CD4-positive, alpha-beta T cell treated with Interleukin-15 for 1 hour (primary cell): ENCODE results near the gene PCDHA2.
"Not testable (repeated sequence)": the region's sequence is repeated elsewhere in the genome, so short reads cannot be mapped to it uniquely, and the experiment has no call there.

Source experiments
- DNase-seq: peaks from one replicate; pipeline ENCODE4 v3.0.0-alpha.2; 2020

Gene PCDHA2

DNA sequence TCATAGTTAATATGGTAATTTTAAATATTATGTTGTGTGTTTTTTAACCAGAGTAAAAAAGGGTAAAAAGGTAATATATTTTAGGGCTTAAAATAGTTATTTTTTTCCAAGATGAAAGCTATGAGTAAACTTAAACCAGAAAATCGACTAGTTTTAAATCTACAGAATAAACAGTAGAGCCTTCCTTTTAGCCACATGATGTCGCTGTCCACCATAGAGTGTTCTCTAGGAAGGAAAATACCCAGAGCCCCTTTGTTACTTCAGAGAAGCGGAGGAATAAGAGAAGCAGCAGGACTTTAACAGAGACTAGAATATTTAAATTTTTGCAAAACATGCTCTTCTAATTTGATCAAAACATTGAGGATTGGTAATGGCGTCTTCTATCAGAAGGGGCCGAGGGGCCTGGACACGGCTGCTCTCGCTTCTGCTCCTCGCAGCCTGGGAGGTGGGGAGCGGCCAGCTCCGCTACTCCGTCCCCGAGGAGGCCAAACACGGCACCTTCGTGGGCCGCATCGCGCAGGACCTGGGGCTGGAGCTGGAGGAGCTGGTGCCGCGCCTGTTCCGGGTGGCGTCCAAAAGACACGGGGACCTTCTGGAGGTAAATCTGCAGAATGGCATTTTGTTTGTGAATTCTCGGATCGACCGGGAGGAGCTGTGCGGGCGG is at the start of gene PCDHA2:
PCDHA2 (plus strand) TSS at position 258 of the 664 bp plus-strand sequence.
- DNase-seq = no peak

DNA sequence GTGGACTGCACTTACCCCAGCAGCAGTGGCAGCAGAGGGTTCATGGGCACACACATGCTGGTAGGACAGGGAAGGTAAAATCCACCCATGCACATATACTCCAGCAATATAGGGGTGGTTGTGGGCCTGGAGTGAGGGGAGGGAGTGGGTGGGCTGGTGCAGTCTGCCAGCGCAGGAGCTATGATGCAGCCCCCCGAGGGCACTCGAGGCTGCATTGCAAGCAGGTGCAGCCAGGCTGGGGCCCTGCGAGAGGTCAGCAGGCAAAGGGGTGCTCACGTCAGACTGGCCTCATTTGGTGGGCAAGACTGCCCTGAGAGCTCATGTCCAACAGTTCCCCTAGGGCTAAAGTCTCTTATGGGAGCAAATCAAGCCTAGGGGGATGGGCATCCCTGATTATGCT is 41.1 kb upstream of the PCDHA2 start:
- DNase-seq = no peak

GRCh38 chr5:140764177-140764973 is 30.3 kb upstream of the PCDHA2 start:
- no peak for DNase-seq

- no peak for DNase-seq
Observed at GRCh38 chr5:140767444-140767843, 27.2 kb upstream of the PCDHA2 start.

- DNase-seq = no peak
Observed at GRCh38 chr5:140780512-140780911, 14.1 kb upstream of the PCDHA2 start.

DNA sequence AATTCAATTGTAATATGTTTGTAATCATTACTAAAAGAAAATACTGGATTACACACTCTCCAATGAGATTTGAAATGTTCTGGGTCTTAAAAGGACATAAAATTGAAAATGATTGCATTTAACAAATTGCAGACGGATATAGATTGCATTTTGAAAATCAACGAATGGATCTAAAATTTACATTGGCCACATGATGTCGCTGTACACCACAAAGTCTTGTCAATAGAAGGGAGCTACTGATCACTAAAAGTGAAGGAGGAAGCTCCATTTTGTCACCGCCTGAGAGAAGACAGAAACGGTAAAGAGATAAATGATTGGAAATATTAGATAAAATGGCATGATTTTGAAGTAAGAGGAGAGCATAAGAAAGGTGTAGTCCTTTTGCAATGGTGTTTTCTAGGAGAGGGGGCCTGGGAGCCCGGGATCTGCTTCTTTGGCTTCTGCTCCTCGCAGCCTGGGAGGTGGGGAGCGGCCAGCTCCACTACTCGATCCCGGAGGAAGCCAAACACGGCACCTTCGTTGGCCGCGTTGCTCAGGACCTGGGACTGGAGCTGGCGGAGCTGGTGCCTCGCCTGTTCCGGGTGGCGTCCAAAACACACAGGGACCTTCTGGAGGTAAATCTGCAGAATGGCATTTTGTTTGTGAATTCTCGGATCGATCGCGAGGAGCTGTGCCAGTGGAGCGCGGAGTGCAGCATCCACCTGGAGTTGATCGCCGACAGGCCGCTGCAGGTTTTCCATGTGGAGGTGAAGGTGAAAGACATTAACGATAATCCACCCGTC is 8.6 kb upstream of the PCDHA2 start, which contains the start of gene PCDHA1:
PCDHA1 (plus strand) TSS at position 236 of the 782 bp plus-strand sequence.
- DNase-seq = no peak

GRCh38 chr5:140787422-140787821 is 7.2 kb upstream of the PCDHA2 start:
- DNase-seq = not testable (repeated sequence)

DNA sequence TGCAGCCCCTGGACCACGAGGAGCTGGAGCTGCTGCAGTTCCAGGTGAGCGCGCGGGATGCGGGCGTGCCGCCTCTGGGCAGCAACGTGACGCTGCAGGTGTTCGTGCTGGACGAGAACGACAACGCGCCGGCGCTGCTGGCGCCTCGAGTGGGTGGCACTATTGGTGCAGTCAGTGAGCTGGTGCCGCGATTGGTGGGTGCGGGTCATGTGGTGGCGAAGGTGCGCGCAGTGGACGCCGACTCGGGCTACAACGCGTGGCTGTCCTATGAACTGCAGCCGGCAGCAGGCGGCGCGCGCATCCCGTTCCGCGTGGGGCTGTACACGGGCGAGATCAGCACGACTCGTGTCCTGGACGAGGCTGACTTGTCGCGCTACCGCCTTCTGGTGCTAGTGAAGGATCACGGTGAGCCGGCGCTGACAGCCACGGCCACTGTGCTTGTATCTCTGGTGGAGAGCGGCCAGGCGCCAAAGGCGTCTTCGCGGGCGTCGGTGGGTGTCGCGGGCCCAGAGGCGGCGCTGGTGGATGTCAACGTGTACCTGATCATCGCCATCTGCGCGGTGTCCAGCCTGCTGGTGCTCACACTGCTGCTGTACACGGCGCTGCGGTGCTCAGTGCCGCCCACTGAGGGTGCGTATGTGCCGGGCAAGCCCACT is 6.7 kb upstream of the PCDHA2 start:
- DNase-seq = not testable (repeated sequence)

GRCh38 chr5:140791089-140791488 is 3.6 kb upstream of the PCDHA2 start:
- DNase-seq = no peak

GRCh38 chr5:140795259-140795641 is 598 bp downstream of the PCDHA2 start:
- no peak for DNase-seq

GRCh38 chr5:140796072-140796717 is 1.5 kb downstream of the PCDHA2 start:
- DNase-seq = not testable (repeated sequence)

- DNase-seq = no peak
Observed at GRCh38 chr5:140796718-140797095, 2.1 kb downstream of the PCDHA2 start.

DNA sequence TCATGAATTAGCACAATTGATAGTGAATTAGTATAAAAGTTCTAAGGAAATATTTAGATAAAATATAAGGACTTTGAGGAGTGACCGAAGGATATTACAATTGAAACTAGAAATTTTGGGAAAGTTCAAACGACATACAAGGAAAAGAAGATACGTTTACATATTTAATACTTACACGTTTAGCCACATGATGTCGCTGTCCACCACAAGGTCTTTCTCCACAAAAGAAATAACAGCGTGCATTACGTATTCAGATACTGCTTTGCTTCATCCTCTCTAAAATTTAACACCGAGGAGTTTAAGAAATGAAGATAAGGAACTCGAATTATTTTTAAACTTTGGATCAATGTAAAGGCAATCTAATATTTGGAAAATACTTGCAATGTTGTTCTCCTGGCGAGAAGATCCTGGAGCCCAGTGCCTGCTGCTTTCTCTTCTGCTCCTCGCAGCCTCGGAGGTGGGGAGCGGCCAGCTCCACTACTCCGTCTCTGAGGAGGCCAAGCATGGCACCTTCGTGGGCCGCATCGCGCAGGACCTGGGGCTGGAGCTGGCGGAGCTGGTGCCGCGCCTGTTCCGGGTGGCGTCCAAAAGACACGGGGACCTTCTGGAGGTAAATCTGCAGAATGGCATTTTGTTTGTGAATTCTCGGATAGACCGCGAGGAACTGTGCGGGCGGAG is 6.3 kb downstream of the PCDHA2 start, which contains the start of gene PCDHA3:
PCDHA3 (plus strand) TSS at position 242 of the 678 bp plus-strand sequence.
- DNase-seq = no peak

DNA sequence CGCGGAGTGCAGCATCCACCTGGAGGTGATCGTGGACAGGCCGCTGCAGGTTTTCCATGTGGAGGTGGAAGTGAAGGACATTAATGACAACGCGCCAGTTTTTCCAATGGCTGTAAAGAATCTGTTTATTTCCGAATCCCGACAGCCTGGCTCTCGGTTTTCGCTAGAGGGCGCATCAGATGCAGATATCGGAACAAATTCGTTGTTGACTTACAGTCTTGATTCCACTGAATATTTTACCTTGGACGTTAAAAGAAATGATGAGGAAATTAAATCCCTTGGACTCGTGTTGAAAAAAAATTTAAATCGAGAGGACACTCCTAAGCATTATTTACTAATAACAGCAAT is 6.8 kb downstream of the PCDHA2 start:
- DNase-seq = no peak

DNA sequence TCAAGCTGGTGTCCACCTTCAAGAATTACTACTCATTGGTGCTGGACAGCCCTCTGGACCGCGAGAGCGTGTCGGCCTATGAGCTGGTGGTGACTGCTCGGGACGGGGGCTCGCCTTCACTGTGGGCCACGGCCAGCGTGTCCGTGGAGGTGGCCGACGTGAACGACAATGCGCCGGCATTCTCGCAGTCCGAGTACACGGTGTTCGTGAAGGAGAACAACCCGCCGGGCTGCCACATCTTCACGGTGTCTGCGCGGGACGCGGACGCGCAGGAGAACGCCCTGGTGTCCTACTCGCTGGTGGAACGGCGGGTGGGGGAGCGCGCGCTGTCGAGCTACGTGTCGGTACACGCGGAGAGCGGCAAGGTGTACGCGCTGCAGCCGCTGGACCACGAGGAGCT is 7.7 kb downstream of the PCDHA2 start:
- DNase-seq = not testable (repeated sequence)

- DNase-seq = no peak
Observed at GRCh38 chr5:140802781-140803271, 8.2 kb downstream of the PCDHA2 start.

- DNase-seq = no peak
Observed at GRCh38 chr5:140806834-140807775, 12.5 kb downstream of the PCDHA2 start, which contains the start of gene PCDHA4. Gene PCDHA4 (plus strand): TSS chr5:140807068.

DNA sequence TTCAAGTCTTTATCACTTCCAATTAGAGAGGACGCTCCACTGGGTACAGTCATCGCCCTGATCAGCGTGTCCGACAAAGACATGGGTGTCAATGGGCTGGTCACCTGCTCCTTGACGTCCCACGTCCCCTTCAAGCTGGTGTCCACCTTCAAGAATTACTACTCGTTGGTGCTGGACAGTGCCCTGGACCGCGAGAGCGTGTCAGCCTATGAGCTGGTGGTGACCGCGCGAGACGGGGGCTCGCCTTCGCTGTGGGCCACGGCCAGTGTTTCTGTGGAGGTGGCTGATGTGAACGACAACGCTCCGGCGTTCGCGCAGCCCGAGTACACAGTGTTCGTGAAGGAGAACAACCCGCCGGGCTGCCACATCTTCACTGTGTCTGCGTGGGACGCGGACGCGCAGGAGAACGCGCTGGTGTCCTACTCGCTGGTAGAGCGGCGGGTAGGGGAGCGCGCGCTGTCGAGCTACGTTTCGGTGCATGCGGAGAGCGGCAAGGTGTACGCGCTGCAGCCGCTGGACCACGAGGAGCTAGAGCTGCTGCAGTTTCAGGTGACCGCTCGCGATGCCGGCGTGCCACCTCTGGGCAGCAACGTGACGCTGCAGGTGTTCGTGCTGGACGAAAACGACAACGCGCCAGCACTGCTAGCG is 13.7 kb downstream of the PCDHA2 start:
- DNase-seq = not testable (repeated sequence)

GRCh38 chr5:140808889-140809291 is 14.2 kb downstream of the PCDHA2 start:
- no peak for DNase-seq
